Ascending aorta (tissue), 2 donors: ENCODE measurements around the gene MKLN1. TPM values are rescaled to one million over a fixed set of nuclear protein-coding genes. Genes with fewer than 3 reads are reported as not detected.

Source experiments
- DNase-seq, 2 donors: peaks; one replicate each; pipeline ENCODE4 v3.0.0-alpha.2; 2019; ENCODE audit warnings: low spot score in 2 of 2
- H3K27ac ChIP-seq, 2 donors: fragments of 200-600 bp; sonication (generic); one replicate each; pipeline ENCODE4 v1.5.1; 2016 to 2017; ENCODE audit warnings: mild to moderate bottlenecking in 1 of 2
- H3K27me3 ChIP-seq: fragments of 200-600 bp; sonication (generic); one replicate; pipeline ENCODE4 v1.5.1; 2017
- H3K36me3 ChIP-seq, 2 donors: fragments of 200-600 bp; sonication (generic); one replicate each; pipeline ENCODE4 v1.5.1; 2016
- H3K4me1 ChIP-seq, 2 donors: fragments of 200-600 bp; sonication (generic); one replicate each; pipeline ENCODE4 v1.5.1; 2016 to 2017; ENCODE audit warnings: mild to moderate bottlenecking in 1 of 2
- H3K4me3 ChIP-seq, 2 donors: fragments of 200-600 bp; sonication (generic); one replicate each; pipeline ENCODE4 v1.5.1; 2016 to 2017; ENCODE audit warnings: mild to moderate bottlenecking in 1 of 2
- H3K9me3 ChIP-seq, 2 donors: fragments of 200-600 bp; sonication (generic); one replicate each; pipeline ENCODE4 v1.5.1; 2016
- CTCF ChIP-seq, 3 experiments: fragments of 200-600 bp in 2 of 3; fragments of 450-650 bp in 1 of 3; sonication (generic) in 2 of 3; IDR thresholded peaks; one replicate each; pipeline ENCODE4 v1.5.1; 2016 to 2019; ENCODE audit warnings: antibody characterized with exemption in 3 of 3, mild to moderate bottlenecking in 1 of 3, moderate library complexity in 1 of 3
- intact Hi-C: fragments of 100-400 bp; cut with DNase I; formaldehyde crosslinking; loops from one replicate; pipeline ENCODE4 v1.15.1; 2023
- total RNA-seq: library from RNA; depleted of rRNA; stranded (reverse); fragments of >200 nt; gene quantifications from one replicate; pipeline ENCODE4 v1.1.0, GENCODE V29; 2016

MKLN1 gene
- total RNA-seq, 1 donor from 2014 or later, result 18.0 TPM

GRCh38 chr7:131288450-131288849, 39.2 kb upstream of the MKLN1 start:
- Histone ChIP-seq H3K27ac (no peak overlapping the region), H3K4me1 (peaks cover 11 to 33% of the 10 kb centered on the region in 2 donors), H3K27me3 (no peaks in the 10 kb centered on the region), H3K4me3 (no peak overlapping the region), H3K36me3 (no peaks in the 10 kb centered on the region), H3K9me3 (no peaks in the 10 kb centered on the region)
- TF ChIP-seq CTCF (IDR thresholded peaks at IDR 0.05), result no peak
- DNase-seq, result no peak
- intact Hi-C loops, result loop anchor here (10.0 kb wide), 1 partner anchor 394 kb away; no protein-coding TSS in a partner anchor

GRCh38 chr7:131289051-131289450, 38.6 kb upstream of the MKLN1 start:
- Histone ChIP-seq H3K9me3 (no peaks in the 10 kb centered on the region), H3K36me3 (no peaks in the 10 kb centered on the region), H3K4me3 (no peak overlapping the region), H3K27ac (no peak overlapping the region), H3K27me3 (no peaks in the 10 kb centered on the region), H3K4me1 (peaks cover 11 to 30% of the 10 kb centered on the region in 2 donors)
- no peak for TF ChIP-seq CTCF (IDR thresholded peaks at IDR 0.05)
- intact Hi-C loops, result loop anchor here (10.0 kb wide), 1 partner anchor 394 kb away; no protein-coding TSS in a partner anchor
- DNase-seq, result no peak

GRCh38 chr7:131292141-131292905, 35.4 kb upstream of the MKLN1 start:
- no peak for DNase-seq
- no peaks in the 10 kb centered on the region for H3K27me3 ChIP-seq
- peak overlapping the region in 1 of 2 donors; percentile 19 for H3K27ac ChIP-seq
- no peaks in the 10 kb centered on the region for H3K36me3 ChIP-seq
- intact Hi-C loops, result no loop called here
- H3K4me3 ChIP-seq, result no peak overlapping the region
- no peak for TF ChIP-seq CTCF (IDR thresholded peaks at IDR 0.05)
- H3K9me3 ChIP-seq, result no peaks in the 10 kb centered on the region
- peaks cover 0 to 5% of the 10 kb centered on the region in 2 donors for H3K4me1 ChIP-seq

GRCh38 chr7:131293018-131293417, 34.7 kb upstream of the MKLN1 start:
- Histone ChIP-seq H3K36me3 (no peaks in the 10 kb centered on the region), H3K27ac (peak overlapping the region in 1 of 2 donors; percentile 19)
- DNase-seq, result no peak

GRCh38 chr7:131294553-131294952, 33.1 kb upstream of the MKLN1 start:
- intact Hi-C loops, result no loop called here
- Histone ChIP-seq H3K4me3 (no peak overlapping the region), H3K27ac (no peak overlapping the region), H3K4me1 (peaks cover 0 to 5% of the 10 kb centered on the region in 2 donors), H3K9me3 (no peaks in the 10 kb centered on the region), H3K27me3 (no peaks in the 10 kb centered on the region), H3K36me3 (no peaks in the 10 kb centered on the region)
- no peak for TF ChIP-seq CTCF (IDR thresholded peaks at IDR 0.05)
- DNase-seq, result no peak

More at GRCh38 chr7:131293018-131293417, 34.7 kb upstream of the MKLN1 start:
- Histone ChIP-seq H3K9me3 (no peaks in the 10 kb centered on the region), H3K27me3 (no peaks in the 10 kb centered on the region), H3K4me3 (no peak overlapping the region), H3K4me1 (peaks cover 0 to 5% of the 10 kb centered on the region in 2 donors)
- no peak for TF ChIP-seq CTCF (IDR thresholded peaks at IDR 0.05)
- intact Hi-C loops, result no loop called here
